Testis (tissue), 2 donors: ENCODE data around the gene TMEM119.

ENCODE experiments used
- POLR2A ChIP-seq: fragments of 450-650 bp; IDR thresholded peaks from one replicate; pipeline ENCODE4 v1.6.1; 2017; ENCODE audit warnings: antibody characterized with exemption, mild to moderate bottlenecking, moderate library complexity
- TF ChIP-seq, protein P1 (sequence below), 3 experiments: fragments of 450-650 bp in 2 of 3; fragments of 200-600 bp in 1 of 3; sonication (generic) in 1 of 3; IDR thresholded peaks; one replicate each; pipeline ENCODE4 v1.5.1; 2016 to 2019; ENCODE audit warnings: antibody characterized with exemption in 3 of 3, mild to moderate bottlenecking in 2 of 3, moderate library complexity in 1 of 3

DNA sequence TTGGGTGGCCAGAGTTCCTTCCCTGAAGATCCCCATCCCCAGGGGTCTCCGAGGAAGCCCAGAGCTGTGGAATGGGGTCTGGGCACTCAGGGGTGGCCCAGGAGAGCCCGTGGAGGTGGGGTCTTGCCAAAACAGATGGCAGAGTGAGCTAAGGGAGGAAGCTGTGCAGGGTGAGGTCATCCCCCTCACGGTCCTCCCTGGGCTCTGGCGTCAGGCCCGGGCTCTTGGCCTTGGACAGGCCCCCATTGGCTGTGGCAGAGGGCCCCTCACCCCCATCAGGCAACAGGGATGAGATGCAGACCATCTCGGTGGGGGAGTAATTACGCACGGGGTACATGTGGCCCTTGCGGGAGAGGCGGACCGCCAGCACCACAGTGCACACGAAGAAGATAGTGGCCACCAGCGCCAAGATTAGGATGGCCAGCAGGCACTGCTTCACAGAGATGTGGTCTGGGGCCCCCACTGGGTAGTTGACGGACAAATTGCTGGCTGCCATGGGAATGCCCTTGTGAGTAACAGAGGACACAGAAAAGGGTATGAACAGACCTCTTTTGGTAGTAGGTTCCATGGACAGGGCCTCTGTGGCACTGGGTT is 25.1 kb upstream of the TMEM119 start:
- TF ChIP-seq, protein P1, sequence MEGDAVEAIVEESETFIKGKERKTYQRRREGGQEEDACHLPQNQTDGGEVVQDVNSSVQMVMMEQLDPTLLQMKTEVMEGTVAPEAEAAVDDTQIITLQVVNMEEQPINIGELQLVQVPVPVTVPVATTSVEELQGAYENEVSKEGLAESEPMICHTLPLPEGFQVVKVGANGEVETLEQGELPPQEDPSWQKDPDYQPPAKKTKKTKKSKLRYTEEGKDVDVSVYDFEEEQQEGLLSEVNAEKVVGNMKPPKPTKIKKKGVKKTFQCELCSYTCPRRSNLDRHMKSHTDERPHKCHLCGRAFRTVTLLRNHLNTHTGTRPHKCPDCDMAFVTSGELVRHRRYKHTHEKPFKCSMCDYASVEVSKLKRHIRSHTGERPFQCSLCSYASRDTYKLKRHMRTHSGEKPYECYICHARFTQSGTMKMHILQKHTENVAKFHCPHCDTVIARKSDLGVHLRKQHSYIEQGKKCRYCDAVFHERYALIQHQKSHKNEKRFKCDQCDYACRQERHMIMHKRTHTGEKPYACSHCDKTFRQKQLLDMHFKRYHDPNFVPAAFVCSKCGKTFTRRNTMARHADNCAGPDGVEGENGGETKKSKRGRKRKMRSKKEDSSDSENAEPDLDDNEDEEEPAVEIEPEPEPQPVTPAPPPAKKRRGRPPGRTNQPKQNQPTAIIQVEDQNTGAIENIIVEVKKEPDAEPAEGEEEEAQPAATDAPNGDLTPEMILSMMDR (IDR thresholded peaks at IDR 0.05): no peak
- no peak for TF ChIP-seq POLR2A
